Measurements from ENCODE around the gene ARGLU1. TPM values are rescaled to one million over a fixed set of nuclear protein-coding genes. Genes with fewer than 3 reads are reported as not detected.

The ARGLU1 gene
- total RNA-seq, 4 donors from 2014 or later, result 95.4 to 233 (median 126) TPM

DNA sequence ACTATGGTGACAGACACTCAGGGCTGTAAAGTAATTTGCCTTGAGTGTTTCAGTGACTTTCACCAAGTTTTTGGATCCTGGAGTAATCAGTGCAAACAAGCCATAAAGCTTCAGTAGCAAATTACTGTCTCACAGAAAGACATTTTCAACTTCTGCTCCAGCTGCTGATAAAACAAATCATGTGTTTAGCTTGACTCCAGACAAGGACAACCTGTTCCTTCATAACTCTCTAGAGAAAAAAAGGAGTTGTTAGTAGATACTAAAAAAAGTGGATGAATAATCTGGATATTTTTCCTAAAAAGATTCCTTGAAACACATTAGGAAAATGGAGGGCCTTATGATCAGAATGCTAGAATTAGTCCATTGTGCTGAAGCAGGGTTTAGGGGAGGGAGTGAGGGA is 9.4 kb downstream of the ARGLU1 start:
- no peak overlapping the region for H3K27ac ChIP-seq
- H3K27me3 ChIP-seq, result no peaks in the 10 kb centered on the region
- H3K36me3 ChIP-seq, result peaks cover 0 to 57% (median 2%) of the 10 kb centered on the region in 3 donors
- H3K4me1 ChIP-seq, result peaks cover 0 to 17% (median 8%) of the 10 kb centered on the region in 4 donors
- no peak overlapping the region for H3K4me3 ChIP-seq
- H3K9me3 ChIP-seq, result no peaks in the 10 kb centered on the region
- DNase-seq, result no peak
- TF ChIP-seq, protein P1, sequence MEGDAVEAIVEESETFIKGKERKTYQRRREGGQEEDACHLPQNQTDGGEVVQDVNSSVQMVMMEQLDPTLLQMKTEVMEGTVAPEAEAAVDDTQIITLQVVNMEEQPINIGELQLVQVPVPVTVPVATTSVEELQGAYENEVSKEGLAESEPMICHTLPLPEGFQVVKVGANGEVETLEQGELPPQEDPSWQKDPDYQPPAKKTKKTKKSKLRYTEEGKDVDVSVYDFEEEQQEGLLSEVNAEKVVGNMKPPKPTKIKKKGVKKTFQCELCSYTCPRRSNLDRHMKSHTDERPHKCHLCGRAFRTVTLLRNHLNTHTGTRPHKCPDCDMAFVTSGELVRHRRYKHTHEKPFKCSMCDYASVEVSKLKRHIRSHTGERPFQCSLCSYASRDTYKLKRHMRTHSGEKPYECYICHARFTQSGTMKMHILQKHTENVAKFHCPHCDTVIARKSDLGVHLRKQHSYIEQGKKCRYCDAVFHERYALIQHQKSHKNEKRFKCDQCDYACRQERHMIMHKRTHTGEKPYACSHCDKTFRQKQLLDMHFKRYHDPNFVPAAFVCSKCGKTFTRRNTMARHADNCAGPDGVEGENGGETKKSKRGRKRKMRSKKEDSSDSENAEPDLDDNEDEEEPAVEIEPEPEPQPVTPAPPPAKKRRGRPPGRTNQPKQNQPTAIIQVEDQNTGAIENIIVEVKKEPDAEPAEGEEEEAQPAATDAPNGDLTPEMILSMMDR (IDR thresholded peaks at IDR 0.05), result no peak
- TF ChIP-seq POLR2A (IDR thresholded peaks at IDR 0.05), result no peak

GRCh38 chr13:106555631-106556328 is 12.2 kb downstream of the ARGLU1 start:
- H3K4me3 ChIP-seq, result no peak overlapping the region
- H3K9me3 ChIP-seq, result no peaks in the 10 kb centered on the region
- no peak for DNase-seq
- H3K27ac ChIP-seq, result no peak overlapping the region
- H3K36me3 ChIP-seq, result peaks cover 0 to 83% (median 2%) of the 10 kb centered on the region in 3 donors
- peaks cover 0 to under 1% (median 0%) of the 10 kb centered on the region in 4 donors for H3K4me1 ChIP-seq
- H3K27me3 ChIP-seq, result no peaks in the 10 kb centered on the region
- no peak for TF ChIP-seq POLR2A (IDR thresholded peaks at IDR 0.05)
- TF ChIP-seq, protein P1 (IDR thresholded peaks at IDR 0.05), result no peak

DNA sequence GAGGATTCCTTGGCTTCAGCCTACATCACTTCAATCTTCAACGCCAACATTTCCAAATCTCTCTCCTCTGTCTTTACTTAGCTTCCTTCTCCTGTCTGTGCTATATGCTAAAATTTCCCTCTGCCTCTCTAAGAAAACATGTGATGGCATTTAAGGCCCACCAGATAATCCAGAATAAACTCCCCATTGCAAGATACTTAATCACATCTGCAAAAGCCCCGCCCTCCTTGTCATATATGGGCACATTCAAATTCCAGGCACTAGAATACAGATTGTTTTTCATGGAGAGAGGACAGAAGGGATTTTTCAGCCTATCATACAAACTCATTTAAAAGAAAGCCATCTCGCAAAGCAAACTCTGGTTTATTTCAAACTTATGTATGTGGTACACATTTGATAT is 16.2 kb downstream of the ARGLU1 start:
- DNase-seq, result no peak
- H3K4me1 ChIP-seq, result peaks cover 0 to 5% (median 0%) of the 10 kb centered on the region in 4 donors
- no peak overlapping the region for H3K4me3 ChIP-seq
- no peaks in the 10 kb centered on the region for H3K27me3 ChIP-seq
- H3K9me3 ChIP-seq, result no peaks in the 10 kb centered on the region
- no peak for TF ChIP-seq POLR2A (IDR thresholded peaks at IDR 0.05)
- TF ChIP-seq, protein P1 (IDR thresholded peaks at IDR 0.05), result no peak
- peaks cover 0 to 78% (median 0%) of the 10 kb centered on the region in 3 donors for H3K36me3 ChIP-seq
- no peak overlapping the region for H3K27ac ChIP-seq

- no peak overlapping the region for H3K4me3 ChIP-seq
- no peak for TF ChIP-seq POLR2A (IDR thresholded peaks at IDR 0.05)
- TF ChIP-seq, protein P1 (IDR thresholded peaks at IDR 0.05), result no peak
- peaks cover 0 to 5% (median 0%) of the 10 kb centered on the region in 4 donors for H3K4me1 ChIP-seq
- H3K9me3 ChIP-seq, result no peaks in the 10 kb centered on the region
- H3K27me3 ChIP-seq, result no peaks in the 10 kb centered on the region
- peaks cover 0 to 74% (median 0%) of the 10 kb centered on the region in 3 donors for H3K36me3 ChIP-seq
- H3K27ac ChIP-seq, result no peak overlapping the region
- no peak for DNase-seq
Measured at GRCh38 chr13:106551350-106551749, 16.6 kb downstream of the ARGLU1 start.

DNA sequence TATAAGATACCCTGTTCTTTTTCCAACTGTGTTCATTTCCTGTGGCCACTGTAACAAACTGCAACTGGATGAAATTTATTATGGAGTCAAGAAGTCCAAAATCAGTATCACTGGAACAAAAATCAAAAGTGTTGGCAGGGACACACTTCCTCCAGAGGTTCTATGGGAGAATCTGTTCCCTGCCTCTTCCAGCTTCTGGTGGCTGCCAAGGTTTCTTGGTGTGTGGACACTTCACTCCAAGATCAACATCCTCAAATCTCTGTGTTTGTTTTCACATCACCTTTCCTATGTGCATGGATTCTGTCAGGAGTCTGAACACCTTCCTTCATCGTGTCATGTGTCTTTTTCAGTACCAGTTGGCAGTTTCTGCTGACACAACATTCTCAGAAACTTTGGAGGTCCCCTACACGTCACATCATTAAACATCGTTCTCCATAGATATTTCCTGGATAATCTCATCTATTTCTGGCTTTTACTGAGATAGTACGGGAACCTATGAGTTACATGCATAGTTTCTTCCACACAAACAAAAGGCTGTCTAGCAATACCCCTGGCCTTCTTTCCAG is 17.3 kb downstream of the ARGLU1 start:
- Histone ChIP-seq H3K36me3 (peaks cover 0 to 68% (median 0%) of the 10 kb centered on the region in 3 donors), H3K9me3 (no peaks in the 10 kb centered on the region), H3K4me1 (peaks cover 0 to 5% (median 0%) of the 10 kb centered on the region in 4 donors), H3K27me3 (no peaks in the 10 kb centered on the region), H3K27ac (no peak overlapping the region), H3K4me3 (no peak overlapping the region)
- DNase-seq, result no peak
- TF ChIP-seq, protein P1 (IDR thresholded peaks at IDR 0.05), result no peak
- TF ChIP-seq POLR2A (IDR thresholded peaks at IDR 0.05), result no peak
